Progenitor cell of endocrine pancreas (in vitro differentiated cells): ENCODE results near the gene P4HA2. TPM values are rescaled to one million over a fixed set of nuclear protein-coding genes. Genes with fewer than 3 reads are reported as not detected.

ENCODE experiments used
- DNase-seq: peaks from one replicate; pipeline ENCODE4 v3.0.0; 2021; ENCODE audit warnings: low spot score; ENCODE audit not compliant: unreplicated experiment
- H3K27ac Mint-ChIP-seq: 2 replicates; pipeline ENCODE4 v1.8.0; 2021; ENCODE audit warnings: mild to moderate bottlenecking, moderate library complexity, mixed read lengths
- H3K27me3 Mint-ChIP-seq: 2 replicates; pipeline ENCODE4 v1.8.0; 2021; ENCODE audit warnings: mixed read lengths
- H3K36me3 Mint-ChIP-seq: 2 replicates; pipeline ENCODE4 v1.8.0; 2022; ENCODE audit warnings: mixed read lengths; ENCODE audit not compliant: insufficient read depth
- H3K4me1 Mint-ChIP-seq: 2 replicates; pipeline ENCODE4 v1.8.0; 2021; ENCODE audit warnings: low read depth, mixed read lengths
- H3K4me3 Mint-ChIP-seq: 2 replicates; pipeline ENCODE4 v1.8.0; 2021; ENCODE audit warnings: low read depth, mild to moderate bottlenecking, moderate library complexity, mixed read lengths
- H3K9me3 Mint-ChIP-seq: 2 replicates; pipeline ENCODE4 v1.8.0; 2021; ENCODE audit warnings: low read depth, mixed read lengths
- CTCF ChIP-seq: fragments of 200-600 bp; sonication (generic); IDR thresholded peaks from one replicate; pipeline ENCODE4 v1.5.0; 2021; ENCODE audit warnings: antibody characterized with exemption, mild to moderate bottlenecking; ENCODE audit not compliant: unreplicated experiment
- total RNA-seq: library from RNA; stranded (reverse); gene quantifications from 2 replicates; pipeline ENCODE4 v1.2.1, GENCODE V29; 2021

The P4HA2 gene
- total RNA-seq, 1 donor from 2014 or later: 18.5 TPM

GRCh38 chr5:132207778-132208177, 19.9 kb downstream of the P4HA2 start:
- DNase-seq: no peak
- Mint-ChIP-seq H3K27ac (no peak overlapping the region), H3K4me3 (no peak overlapping the region), H3K36me3 (peaks cover 5% of the 10 kb centered on the region), H3K27me3 (no peaks in the 10 kb centered on the region), H3K4me1 (peaks cover 4% of the 10 kb centered on the region), H3K9me3 (no peaks in the 10 kb centered on the region)
- TF ChIP-seq CTCF: no peak

GRCh38 chr5:132206782-132207181, 20.9 kb downstream of the P4HA2 start:
- no peak for TF ChIP-seq CTCF
- no peak for DNase-seq
- H3K4me1 Mint-ChIP-seq: peaks cover 13% of the 10 kb centered on the region
- no peak overlapping the region for H3K4me3 Mint-ChIP-seq
- H3K27ac Mint-ChIP-seq: no peak overlapping the region
- H3K27me3 Mint-ChIP-seq: no peaks in the 10 kb centered on the region
- no peaks in the 10 kb centered on the region for H3K9me3 Mint-ChIP-seq
- H3K36me3 Mint-ChIP-seq: peaks cover 5% of the 10 kb centered on the region

- no peak overlapping the region for H3K4me3 Mint-ChIP-seq
- no peaks in the 10 kb centered on the region for H3K27me3 Mint-ChIP-seq
- TF ChIP-seq CTCF: no peak
- DNase-seq: no peak
- peaks cover 18% of the 10 kb centered on the region for H3K4me1 Mint-ChIP-seq
- H3K9me3 Mint-ChIP-seq: no peaks in the 10 kb centered on the region
- H3K27ac Mint-ChIP-seq: no peak overlapping the region
- H3K36me3 Mint-ChIP-seq: peaks cover 5% of the 10 kb centered on the region
Observed at GRCh38 chr5:132205385-132206125, 22.1 kb downstream of the P4HA2 start.

- no peaks in the 10 kb centered on the region for H3K27me3 Mint-ChIP-seq
- peaks cover 18% of the 10 kb centered on the region for H3K4me1 Mint-ChIP-seq
- no peak overlapping the region for H3K27ac Mint-ChIP-seq
- no peak overlapping the region for H3K4me3 Mint-ChIP-seq
- DNase-seq: no peak
- no peak for TF ChIP-seq CTCF
- peaks cover 5% of the 10 kb centered on the region for H3K36me3 Mint-ChIP-seq
- H3K9me3 Mint-ChIP-seq: no peaks in the 10 kb centered on the region
Observed at GRCh38 chr5:132204371-132205135, 23.1 kb downstream of the P4HA2 start.

- H3K4me3 Mint-ChIP-seq: no peak overlapping the region
- H3K27ac Mint-ChIP-seq: no peak overlapping the region
- no peaks in the 10 kb centered on the region for H3K9me3 Mint-ChIP-seq
- DNase-seq: no peak
- H3K4me1 Mint-ChIP-seq: peaks cover 18% of the 10 kb centered on the region
- H3K36me3 Mint-ChIP-seq: peaks cover 5% of the 10 kb centered on the region
- no peaks in the 10 kb centered on the region for H3K27me3 Mint-ChIP-seq
- TF ChIP-seq CTCF: no peak
Observed at GRCh38 chr5:132203916-132204315, 23.7 kb downstream of the P4HA2 start.
